GM12865 (cell line): ENCODE measurements around the gene KCND3.

Experiments
- DNase-seq: peaks from one replicate; pipeline ENCODE4 v3.0.0; 2010; ENCODE audit warnings: low read depth
- H3K4me3 ChIP-seq: 2 replicates; pipeline ENCODE4 v1.5.1; 2011; ENCODE audit warnings: mild to moderate bottlenecking, low read depth, low read length, control low read depth
- CTCF ChIP-seq: IDR thresholded peaks from 2 replicates; pipeline ENCODE4 v1.5.1; 2011; ENCODE audit warnings: low read length, control low read depth, low read depth, inconsistent platforms; ENCODE audit not compliant: insufficient read depth; ENCODE audit errors: missing control alignments

Gene KCND3

DNA sequence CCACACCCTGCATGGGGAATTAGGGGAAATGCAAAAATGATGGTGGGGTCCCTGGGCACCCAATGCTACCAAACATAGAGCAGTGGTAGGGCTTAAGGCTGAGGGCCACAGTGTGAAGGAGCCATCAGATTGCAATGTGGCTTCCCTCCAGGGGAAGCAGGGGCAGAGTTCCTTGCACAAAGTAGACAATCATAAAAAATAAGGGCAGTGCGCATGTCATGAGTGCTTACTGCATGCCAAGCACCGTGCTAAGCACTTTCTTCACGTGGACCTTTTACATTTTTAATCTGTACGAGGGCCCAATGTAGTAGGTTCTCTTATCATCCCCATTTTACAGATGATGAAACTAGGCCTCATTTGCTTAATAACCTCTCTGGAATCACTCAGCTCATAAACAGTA, 177.2 kb downstream of the KCND3 start:
- no peak for TF ChIP-seq CTCF
- DNase-seq: no peak
- no peak overlapping the region for H3K4me3 ChIP-seq

DNA sequence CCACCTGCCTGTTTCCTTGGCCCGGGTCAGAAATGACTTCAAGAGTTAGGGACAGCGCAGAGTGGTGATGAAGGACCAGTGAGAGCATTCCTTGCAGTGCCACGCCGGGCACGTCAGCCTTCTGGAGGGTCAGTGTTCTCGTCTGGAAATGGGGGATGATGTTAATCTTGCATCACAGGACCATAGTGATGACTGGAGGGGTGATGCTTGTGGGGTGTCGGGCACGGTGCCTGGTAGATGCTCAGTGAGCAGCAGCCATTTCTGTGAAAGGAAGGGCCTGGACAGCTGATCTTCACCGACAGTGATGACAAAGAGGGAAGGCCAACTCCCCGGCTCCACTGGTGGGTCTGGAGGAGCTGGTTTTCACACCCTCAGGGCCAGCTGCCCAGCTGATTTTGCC, 177.6 kb downstream of the KCND3 start:
- H3K4me3 ChIP-seq: no peak overlapping the region
- no peak for TF ChIP-seq CTCF
- no peak for DNase-seq

DNA sequence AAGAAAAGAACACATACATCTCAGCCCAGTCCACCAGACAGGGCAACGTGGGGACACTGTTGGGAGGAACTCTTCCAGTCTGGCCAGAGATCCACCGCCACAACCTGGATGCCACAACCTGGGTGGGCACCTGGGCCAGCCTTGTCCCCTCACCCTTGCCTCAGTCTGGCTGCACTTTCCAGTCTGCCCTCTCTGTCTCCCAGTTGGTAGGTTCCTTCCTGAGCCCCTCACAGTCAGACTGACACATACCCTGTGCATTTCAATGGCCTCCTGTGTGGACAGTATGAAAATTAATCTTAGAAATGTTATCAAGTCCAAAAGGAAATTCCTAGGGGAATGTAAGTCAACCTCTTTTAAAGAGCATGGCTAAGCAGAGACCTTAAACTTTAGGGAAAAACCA, 184.2 kb downstream of the KCND3 start:
- DNase-seq: no peak
- no peak for TF ChIP-seq CTCF
- H3K4me3 ChIP-seq: no peak overlapping the region

DNA sequence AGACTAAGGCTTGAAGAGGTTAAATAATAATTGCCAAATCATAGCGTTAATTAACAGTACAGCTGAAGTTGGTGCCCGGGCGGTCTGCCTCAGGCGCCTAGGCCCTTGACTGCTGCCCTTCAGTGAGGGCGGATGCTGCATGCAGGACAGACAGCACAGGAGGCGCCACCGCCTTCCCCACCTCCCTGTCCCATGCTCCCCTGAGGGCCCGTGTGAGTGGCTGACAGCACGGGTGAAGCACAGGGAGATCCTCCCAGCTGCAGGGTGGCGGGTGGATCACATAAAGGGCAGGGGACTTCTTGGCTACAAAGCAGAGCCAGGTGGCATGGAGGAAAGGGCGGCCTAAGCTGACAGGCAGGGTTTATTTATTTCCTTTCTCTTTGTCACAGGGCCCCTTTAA, 184.7 kb downstream of the KCND3 start:
- no peak overlapping the region for H3K4me3 ChIP-seq
- no peak for TF ChIP-seq CTCF
- no peak for DNase-seq

- DNase-seq: no peak
- H3K4me3 ChIP-seq: no peak overlapping the region
- TF ChIP-seq CTCF: no peak
These were observed 185.5 kb downstream of the KCND3 start for GRCh38 chr1:111803951-111804350.

GRCh38 chr1:111802984-111803383, 186.5 kb downstream of the KCND3 start:
- H3K4me3 ChIP-seq: no peak overlapping the region
- DNase-seq: no peak
- no peak for TF ChIP-seq CTCF

DNA sequence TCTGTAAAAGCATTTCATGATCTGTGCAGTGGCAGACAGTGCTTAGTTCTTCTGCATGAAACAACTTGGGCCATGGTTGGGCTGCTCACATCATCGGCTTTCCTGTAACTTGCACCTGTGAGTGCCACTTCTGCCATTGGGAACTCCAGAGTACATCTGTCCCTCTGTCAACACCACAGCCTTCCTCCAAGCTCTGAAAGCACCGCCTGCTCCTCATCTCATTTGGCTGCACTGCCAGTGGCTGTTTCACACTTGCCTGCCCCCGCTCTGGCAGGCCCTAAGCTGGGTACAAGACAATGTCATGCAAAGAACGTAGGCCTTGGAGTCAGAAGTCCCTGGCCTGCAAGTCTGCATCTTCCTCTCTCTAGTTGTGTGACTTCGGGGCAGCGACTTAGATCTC, 187.4 kb downstream of the KCND3 start:
- no peak overlapping the region for H3K4me3 ChIP-seq
- TF ChIP-seq CTCF: no peak
- no peak for DNase-seq
